ENCODE data around the gene PVRIG.
"Not testable (repeated sequence)": the region's sequence is repeated elsewhere in the genome, so short reads cannot be mapped to it uniquely, and the experiment has no call there.

- TF ChIP-seq POLR2A (IDR thresholded peaks at IDR 0.05; ENCODE audit: low read depth); CTCF (IDR thresholded peaks at IDR 0.05); POLR2AphosphoS5 (IDR thresholded peaks at IDR 0.05): not testable (repeated sequence)
These were observed 44.5 kb downstream of the PVRIG start for GRCh38 chr7:100264223-100264622.

Measured in esophagus muscularis mucosa (tissue), 3 donors.